OCI-LY1 (cell line): ENCODE results near the gene MAD1L1.

ENCODE experiments used
- CTCF ChIP-seq: fragments of 200-600 bp; sonication (generic), shearing (Covaris generic); IDR thresholded peaks from 2 replicates; pipeline ENCODE4 v1.5.1; 2017; ENCODE audit warnings: mild to moderate bottlenecking, antibody characterized with exemption, low read length, moderate library complexity, mixed read lengths
- EZH2 ChIP-seq: fragments of 200-600 bp; sonication (generic), shearing (Covaris generic); IDR thresholded peaks from 2 replicates; pipeline ENCODE4 v1.8.0; 2017; ENCODE audit warnings: borderline replicate concordance, mixed run types, mild to moderate bottlenecking, antibody characterized with exemption, low read length, moderate library complexity, mixed read lengths

- TF ChIP-seq CTCF (peak; percentile 45; the same call in 1 of the 2 replicates), EZH2 (no peak)
These were observed 348.7 kb downstream of the MAD1L1 start for GRCh38 chr7:1883834-1884582.
